Neural cell (in vitro differentiated cells): Measurements from ENCODE around the gene PITX1.

Source experiments
- EZH2 ChIP-seq: fragments of 200-600, 300-800 bp; shearing (Covaris generic), sonication (generic); IDR thresholded peaks from 2 replicates; pipeline ENCODE4 v1.6.1; 2014; ENCODE audit warnings: antibody characterized with exemption, low read length, borderline replicate concordance, mild to moderate bottlenecking; ENCODE audit not compliant: insufficient read depth, poor library complexity, severe bottlenecking
- MXI1 ChIP-seq: fragments of 450-650 bp; conservative IDR thresholded peaks from 2 replicates; pipeline ENCODE4 v1.6.1; 2014; ENCODE audit warnings: antibody characterized with exemption, mild to moderate bottlenecking; ENCODE audit not compliant: poor library complexity, severe bottlenecking
- POLR2AphosphoS5 ChIP-seq: IDR thresholded peaks from 2 replicates; pipeline ENCODE4 v1.6.1; 2012
- RAD21 ChIP-seq: fragments of 450-650 bp; conservative IDR thresholded peaks from 2 replicates; pipeline ENCODE4 v1.6.1; 2014; ENCODE audit warnings: antibody characterized with exemption, mild to moderate bottlenecking, moderate library complexity
- TAF1 ChIP-seq: IDR thresholded peaks from 2 replicates; pipeline ENCODE4 v1.6.1; 2012; ENCODE audit warnings: low read depth
- TF ChIP-seq, protein P1 (sequence below): fragments of 450-650 bp; IDR thresholded peaks from 2 replicates; pipeline ENCODE4 v1.5.1; 2014; ENCODE audit warnings: antibody characterized with exemption, mild to moderate bottlenecking, moderate library complexity; ENCODE audit not compliant: poor library complexity, severe bottlenecking

DNA sequence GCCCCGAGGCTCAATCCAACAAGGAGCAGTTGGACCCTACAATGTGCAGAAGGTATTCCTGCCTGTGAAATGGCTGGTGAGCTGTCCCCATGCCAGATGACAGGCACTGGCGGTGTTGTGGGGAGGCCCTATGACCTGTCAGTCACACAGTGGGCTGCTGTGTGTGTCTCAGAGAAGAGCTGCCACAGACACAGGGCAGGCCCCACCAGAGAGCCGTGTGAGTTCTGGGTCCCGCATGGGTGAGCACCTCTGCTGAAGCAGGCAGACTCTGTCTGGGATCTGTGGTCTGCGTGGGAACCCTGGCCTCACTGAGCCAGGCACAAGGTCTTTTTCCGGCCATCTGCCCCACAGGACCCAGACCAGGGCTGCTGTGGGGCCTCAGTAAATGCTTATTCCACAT is 37.3 kb upstream of the PITX1 start:
- TF ChIP-seq, protein P1, sequence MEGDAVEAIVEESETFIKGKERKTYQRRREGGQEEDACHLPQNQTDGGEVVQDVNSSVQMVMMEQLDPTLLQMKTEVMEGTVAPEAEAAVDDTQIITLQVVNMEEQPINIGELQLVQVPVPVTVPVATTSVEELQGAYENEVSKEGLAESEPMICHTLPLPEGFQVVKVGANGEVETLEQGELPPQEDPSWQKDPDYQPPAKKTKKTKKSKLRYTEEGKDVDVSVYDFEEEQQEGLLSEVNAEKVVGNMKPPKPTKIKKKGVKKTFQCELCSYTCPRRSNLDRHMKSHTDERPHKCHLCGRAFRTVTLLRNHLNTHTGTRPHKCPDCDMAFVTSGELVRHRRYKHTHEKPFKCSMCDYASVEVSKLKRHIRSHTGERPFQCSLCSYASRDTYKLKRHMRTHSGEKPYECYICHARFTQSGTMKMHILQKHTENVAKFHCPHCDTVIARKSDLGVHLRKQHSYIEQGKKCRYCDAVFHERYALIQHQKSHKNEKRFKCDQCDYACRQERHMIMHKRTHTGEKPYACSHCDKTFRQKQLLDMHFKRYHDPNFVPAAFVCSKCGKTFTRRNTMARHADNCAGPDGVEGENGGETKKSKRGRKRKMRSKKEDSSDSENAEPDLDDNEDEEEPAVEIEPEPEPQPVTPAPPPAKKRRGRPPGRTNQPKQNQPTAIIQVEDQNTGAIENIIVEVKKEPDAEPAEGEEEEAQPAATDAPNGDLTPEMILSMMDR, result no peak
- TF ChIP-seq EZH2 (no peak), POLR2AphosphoS5 (no peak), MXI1 (no peak), TAF1 (no peak), RAD21 (no peak)
